Lung (tissue), 12 donors: ENCODE measurements around the gene PLPPR1. TPM values are rescaled to one million over a fixed set of nuclear protein-coding genes. Genes with fewer than 3 reads are reported as not detected.
"Not testable (repeated sequence)": the region's sequence is repeated elsewhere in the genome, so short reads cannot be mapped to it uniquely, and the experiment has no call there.

Source experiments
- ATAC-seq: fragments of 200-7000 bp; cut with Tn5 transposase; one replicate; pipeline ENCODE4 v1.9.1; 2020; ENCODE audit warnings: moderate number of reproducible peaks; ENCODE audit not compliant: insufficient read depth, low FRiP score
- DNase-seq, 3 donors: peaks; one replicate each; pipeline ENCODE4 v3.0.0-alpha.2; 2013 to 2017
- H3K27ac ChIP-seq, 2 donors: one replicate each; pipeline ENCODE4 v1.5.1; 2013; ENCODE audit warnings: mild to moderate bottlenecking in 2 of 2, moderate library complexity in 2 of 2, control low read depth in 1 of 2, inconsistent platforms in 1 of 2, low read depth in 1 of 2, low read length in 1 of 2
- H3K27me3 ChIP-seq, 3 donors: one replicate each; pipeline ENCODE4 v1.5.1; 2013; ENCODE audit warnings: low read length in 2 of 3; ENCODE audit not compliant: control insufficient read depth in 3 of 3, insufficient read depth in 3 of 3
- H3K36me3 ChIP-seq, 4 donors: one replicate each; pipeline ENCODE4 v1.5.1; 2013; ENCODE audit warnings: low read length in 4 of 4, mild to moderate bottlenecking in 1 of 4, moderate library complexity in 1 of 4; ENCODE audit not compliant: control insufficient read depth in 4 of 4, insufficient read depth in 4 of 4
- H3K4me1 ChIP-seq, 5 donors: one replicate each; pipeline ENCODE4 v1.5.1; 2013; ENCODE audit warnings: low read length in 5 of 5, mild to moderate bottlenecking in 2 of 5, moderate library complexity in 1 of 5; ENCODE audit not compliant: control insufficient read depth in 5 of 5, insufficient read depth in 5 of 5
- H3K4me3 ChIP-seq: one replicate; pipeline ENCODE4 v1.5.1; 2013; ENCODE audit warnings: mild to moderate bottlenecking, control low read depth, moderate library complexity
- H3K9ac ChIP-seq, 2 donors: one replicate each; pipeline ENCODE4 v1.5.1; 2013; ENCODE audit warnings: low read length in 2 of 2, control low read depth in 1 of 2; ENCODE audit not compliant: insufficient read depth in 1 of 2
- H3K9me3 ChIP-seq, 4 donors: one replicate each; pipeline ENCODE4 v1.5.1; 2013; ENCODE audit warnings: low read length in 3 of 4, mild to moderate bottlenecking in 1 of 4, moderate library complexity in 1 of 4; ENCODE audit not compliant: control insufficient read depth in 4 of 4, insufficient read depth in 3 of 4
- WGBS, 2 donors: extraction: QIAGEN DNeasy Blood & Tissue Kit; methylation state at CpG; one replicate each; pipeline ENCODE4 v1.1.7; 2013; 5-methylcytosine and 5-hydroxymethylcytosine counted together
- polyA plus RNA-seq, 2 donors: library from polyadenylated mRNA; stranded (reverse); fragments of 200-250 nt; gene quantifications; one replicate each; pipeline ENCODE4 v1.2.1, GENCODE V29; 2013
- total RNA-seq, 2 donors: library from RNA; depleted of rRNA in 1 of 2; stranded (reverse); fragments of >200 nt in 1 of 2; gene quantifications; one replicate each; pipeline ENCODE4 v1.2.1, GENCODE V29; 2014 to 2021
- TF ChIP-seq, protein P1 (sequence below): IDR thresholded peaks from 2 replicates; pipeline ENCODE4 v1.5.1; 2012; ENCODE audit warnings: mild to moderate bottlenecking; ENCODE audit errors: control extremely low read depth, extremely low read depth
- donor health status: control.
- donor health status: control.
- donor health status: Bipolar disorder and iron deficiency.
- donor health status: healthy.
- donor health status: DM: yes; HTN: yes; CAD: no.

PLPPR1 gene
- total and polyA plus RNA-seq, 4 donors, result 0.91 to 8.4 (median 3.7) TPM

DNA sequence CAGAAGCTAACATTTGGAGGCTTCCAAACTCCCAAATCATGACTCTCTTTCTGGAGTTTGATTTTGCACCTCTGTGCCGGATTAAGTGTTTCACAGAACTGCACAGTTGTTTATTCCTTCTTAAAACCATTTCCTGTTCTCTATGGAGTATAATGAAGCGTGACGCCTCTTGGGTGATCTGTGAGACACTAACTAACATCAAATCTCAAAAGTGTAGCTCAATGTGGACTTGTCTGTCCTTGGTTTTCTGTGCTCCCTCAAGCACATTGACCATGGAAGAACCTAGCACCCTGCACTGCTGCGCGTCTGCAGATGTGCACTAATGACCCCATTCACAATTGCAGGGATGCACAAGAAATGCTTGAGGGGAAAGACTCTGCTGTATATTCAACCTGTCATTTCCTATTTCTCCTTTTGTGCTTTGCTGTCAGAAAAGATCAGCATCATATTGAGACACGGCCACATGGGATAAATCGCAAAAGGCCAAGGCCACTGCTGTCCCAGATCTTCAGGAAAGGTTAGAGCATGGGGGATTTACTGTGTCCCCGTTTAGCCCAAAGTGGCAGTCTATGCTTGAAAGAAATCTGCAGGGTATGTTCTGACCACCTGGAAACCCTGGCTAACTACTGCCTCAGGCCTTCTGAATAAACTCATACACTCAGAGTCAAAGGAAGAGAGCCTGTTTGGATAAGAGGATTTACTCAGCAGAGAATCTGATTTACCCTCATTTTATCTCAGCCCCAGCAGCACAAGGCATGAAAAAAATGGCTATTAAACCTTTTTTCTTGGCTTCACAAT lies 246.6 kb downstream of the PLPPR1 start:
- WGBS, 2 donors, result 76 to 79% methylated on average over 8 of the region's 8 CpGs
- ATAC-seq (no peak), DNase-seq (no peak)
- H3K27me3 ChIP-seq, result no peaks in the 10 kb centered on the region
- TF ChIP-seq, protein P1, sequence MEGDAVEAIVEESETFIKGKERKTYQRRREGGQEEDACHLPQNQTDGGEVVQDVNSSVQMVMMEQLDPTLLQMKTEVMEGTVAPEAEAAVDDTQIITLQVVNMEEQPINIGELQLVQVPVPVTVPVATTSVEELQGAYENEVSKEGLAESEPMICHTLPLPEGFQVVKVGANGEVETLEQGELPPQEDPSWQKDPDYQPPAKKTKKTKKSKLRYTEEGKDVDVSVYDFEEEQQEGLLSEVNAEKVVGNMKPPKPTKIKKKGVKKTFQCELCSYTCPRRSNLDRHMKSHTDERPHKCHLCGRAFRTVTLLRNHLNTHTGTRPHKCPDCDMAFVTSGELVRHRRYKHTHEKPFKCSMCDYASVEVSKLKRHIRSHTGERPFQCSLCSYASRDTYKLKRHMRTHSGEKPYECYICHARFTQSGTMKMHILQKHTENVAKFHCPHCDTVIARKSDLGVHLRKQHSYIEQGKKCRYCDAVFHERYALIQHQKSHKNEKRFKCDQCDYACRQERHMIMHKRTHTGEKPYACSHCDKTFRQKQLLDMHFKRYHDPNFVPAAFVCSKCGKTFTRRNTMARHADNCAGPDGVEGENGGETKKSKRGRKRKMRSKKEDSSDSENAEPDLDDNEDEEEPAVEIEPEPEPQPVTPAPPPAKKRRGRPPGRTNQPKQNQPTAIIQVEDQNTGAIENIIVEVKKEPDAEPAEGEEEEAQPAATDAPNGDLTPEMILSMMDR, result no peak
- H3K9me3 ChIP-seq, result peaks cover 0 to 4% (median 0%) of the 10 kb centered on the region in 4 donors
- H3K36me3 ChIP-seq, result no peaks in the 10 kb centered on the region
- no peak overlapping the region for H3K27ac ChIP-seq
- H3K9ac ChIP-seq, result no peak overlapping the region
- H3K4me3 ChIP-seq, result no peak overlapping the region
- H3K4me1 ChIP-seq, result no peaks in the 10 kb centered on the region

DNA sequence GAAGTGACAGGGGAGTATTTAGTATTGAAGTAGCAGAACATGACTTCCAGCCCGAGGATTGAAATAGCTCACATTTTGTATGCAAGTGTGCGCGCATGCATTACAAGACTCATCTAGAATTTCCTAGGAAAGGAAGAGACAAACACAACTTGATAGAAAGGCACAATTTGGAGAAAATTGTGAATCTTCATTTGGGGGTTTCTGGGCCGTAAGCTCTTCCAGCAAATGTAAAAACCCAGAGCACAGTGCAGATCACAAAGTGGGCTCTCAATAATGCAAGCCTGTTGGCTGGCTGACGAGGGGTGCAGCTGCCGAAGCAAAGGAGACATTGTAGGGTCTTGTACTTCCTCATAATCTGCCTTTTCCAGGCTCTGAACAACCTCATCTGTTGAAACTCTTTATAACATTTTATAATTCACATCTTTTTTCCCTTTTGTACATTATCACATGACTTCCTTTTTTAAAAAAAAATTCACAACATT lies 247.3 kb downstream of the PLPPR1 start:
- no peaks in the 10 kb centered on the region for H3K27me3 ChIP-seq
- TF ChIP-seq, protein P1, result no peak
- peaks cover 0 to 4% (median 0%) of the 10 kb centered on the region in 4 donors for H3K9me3 ChIP-seq
- H3K9ac ChIP-seq, result no peak overlapping the region
- 84 to 88% methylated on average over 6 of the region's 6 CpGs for WGBS, 2 donors
- no peaks in the 10 kb centered on the region for H3K36me3 ChIP-seq
- DNase-seq (no peak), ATAC-seq (no peak)
- no peak overlapping the region for H3K4me3 ChIP-seq
- H3K4me1 ChIP-seq, result no peaks in the 10 kb centered on the region
- H3K27ac ChIP-seq, result no peak overlapping the region

DNA sequence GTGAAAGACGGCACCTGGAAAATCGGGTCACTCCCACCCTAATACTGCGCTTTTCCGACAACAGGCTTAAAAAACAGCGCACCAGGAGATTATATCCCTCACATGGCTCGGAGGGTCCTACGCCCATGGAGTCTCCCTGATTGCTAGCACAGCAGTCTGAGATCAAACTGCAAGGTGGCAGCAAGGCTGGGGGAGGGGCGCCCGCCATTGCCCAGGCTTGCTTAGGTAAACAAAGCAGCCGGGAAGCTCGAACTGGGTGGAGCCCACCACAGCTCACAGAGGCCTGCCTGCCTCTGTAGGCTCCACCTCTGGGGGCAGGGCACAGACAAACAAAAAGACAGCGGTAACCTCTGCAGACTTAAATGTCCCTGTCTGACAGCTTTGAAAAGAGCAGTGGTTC lies 262.5 kb downstream of the PLPPR1 start:
- 86 to 92% methylated on average over 10 to 12 of the region's 12 CpGs for WGBS, 2 donors
- not testable (repeated sequence) for H3K27ac ChIP-seq, H3K27me3 ChIP-seq, H3K9ac ChIP-seq, H3K36me3 ChIP-seq, DNase-seq, H3K4me3 ChIP-seq, H3K4me1 ChIP-seq, H3K9me3 ChIP-seq, ATAC-seq

DNA sequence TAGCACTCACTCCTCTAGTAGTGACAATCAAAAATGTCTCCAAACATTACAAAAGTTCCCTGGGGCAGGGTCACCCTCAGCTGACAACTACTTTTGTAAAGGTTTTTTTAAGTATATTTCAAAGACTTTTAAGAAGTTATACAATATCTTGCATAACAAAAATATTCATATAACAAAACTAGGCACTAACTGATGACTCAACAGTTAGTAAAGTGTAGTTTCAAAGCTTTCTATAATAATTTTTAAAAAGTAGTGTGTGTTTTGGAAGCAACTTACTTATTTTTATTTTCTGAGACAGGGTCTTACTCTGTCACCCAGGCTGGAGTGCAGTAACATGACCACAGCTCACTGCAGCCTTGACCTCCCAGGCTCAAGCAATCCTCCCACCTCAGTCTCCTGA lies 271.4 kb downstream of the PLPPR1 start:
- no peak overlapping the region for H3K4me3 ChIP-seq
- TF ChIP-seq, protein P1, result no peak
- H3K9ac ChIP-seq, result no peak overlapping the region
- H3K27ac ChIP-seq, result no peak overlapping the region
- no peaks in the 10 kb centered on the region for H3K27me3 ChIP-seq
- H3K4me1 ChIP-seq, result no peaks in the 10 kb centered on the region
- peaks cover 0 to 1% (median 0%) of the 10 kb centered on the region in 4 donors for H3K9me3 ChIP-seq
- DNase-seq (no peak), ATAC-seq (no peak)
- no peaks in the 10 kb centered on the region for H3K36me3 ChIP-seq
